GM18873 (cell line): Measurements from ENCODE around the gene KAT8.
"Not testable (repeated sequence)": the region's sequence is repeated elsewhere in the genome, so short reads cannot be mapped to it uniquely, and the experiment has no call there.

Experiments
- ATAC-seq: cut with Tn5 transposase; IDR thresholded peaks from one replicate; pipeline ENCODE4 v1.9.1; 2021; ENCODE audit warnings: mild to moderate bottlenecking, moderate library complexity, moderate number of reproducible peaks; ENCODE audit not compliant: unreplicated experiment, low FRiP score

Gene KAT8

DNA sequence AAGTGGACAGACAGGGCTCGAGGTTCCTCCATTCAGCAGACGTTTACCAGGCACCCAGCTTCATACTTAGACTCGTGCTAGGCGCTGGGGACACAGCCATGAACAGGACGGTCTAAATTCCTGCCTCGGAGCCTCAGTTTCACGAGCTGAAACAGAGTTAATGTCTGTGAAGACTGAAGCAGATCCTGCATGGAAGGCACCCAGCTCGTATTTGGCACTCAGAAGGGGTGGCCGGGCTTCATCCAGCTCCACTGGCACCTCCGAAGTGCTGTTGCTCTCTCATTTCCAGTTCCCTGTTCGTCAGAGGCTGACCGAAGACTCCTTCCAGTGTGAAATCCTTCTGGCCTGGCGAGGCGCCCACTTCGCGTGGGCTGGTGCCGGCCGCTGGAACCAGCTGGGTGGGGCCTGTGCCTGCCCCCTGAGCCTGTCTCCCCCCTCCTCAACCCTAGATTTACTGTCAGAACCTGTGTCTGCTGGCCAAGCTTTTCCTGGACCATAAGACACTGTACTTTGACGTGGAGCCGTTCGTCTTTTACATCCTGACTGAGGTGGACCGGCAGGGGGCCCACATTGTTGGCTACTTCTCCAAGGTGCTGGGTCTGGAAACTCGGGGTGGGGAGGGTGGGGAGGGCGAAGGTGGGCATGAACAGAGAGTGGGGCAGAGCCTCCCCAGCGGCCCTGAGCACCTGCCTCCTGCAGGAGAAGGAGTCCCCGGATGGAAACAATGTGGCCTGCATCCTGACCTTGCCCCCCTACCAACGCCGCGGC lies 12.3 kb downstream of the KAT8 start:
- no peak for ATAC-seq

DNA sequence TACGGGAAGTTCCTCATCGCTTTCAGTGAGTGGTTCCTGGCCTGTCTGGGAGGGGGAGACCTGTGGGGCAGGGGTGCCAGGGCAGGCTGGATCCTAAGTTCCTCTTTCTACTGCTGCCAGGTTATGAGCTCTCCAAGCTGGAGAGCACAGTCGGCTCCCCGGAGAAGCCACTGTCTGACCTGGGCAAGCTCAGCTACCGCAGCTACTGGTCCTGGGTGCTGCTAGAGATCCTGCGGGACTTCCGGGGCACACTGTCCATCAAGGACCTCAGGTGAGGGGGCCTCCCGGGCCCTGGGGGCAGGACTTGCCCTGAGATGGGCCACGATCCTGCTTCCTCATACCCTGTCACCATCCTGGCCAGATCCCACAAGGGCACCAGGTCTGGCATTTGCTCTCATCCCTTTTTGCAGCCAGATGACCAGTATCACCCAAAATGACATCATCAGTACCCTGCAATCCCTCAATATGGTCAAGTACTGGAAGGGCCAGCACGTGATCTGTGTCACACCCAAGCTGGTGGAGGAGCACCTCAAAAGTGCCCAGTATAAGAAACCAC lies 12.9 kb downstream of the KAT8 start:
- no peak for ATAC-seq

DNA sequence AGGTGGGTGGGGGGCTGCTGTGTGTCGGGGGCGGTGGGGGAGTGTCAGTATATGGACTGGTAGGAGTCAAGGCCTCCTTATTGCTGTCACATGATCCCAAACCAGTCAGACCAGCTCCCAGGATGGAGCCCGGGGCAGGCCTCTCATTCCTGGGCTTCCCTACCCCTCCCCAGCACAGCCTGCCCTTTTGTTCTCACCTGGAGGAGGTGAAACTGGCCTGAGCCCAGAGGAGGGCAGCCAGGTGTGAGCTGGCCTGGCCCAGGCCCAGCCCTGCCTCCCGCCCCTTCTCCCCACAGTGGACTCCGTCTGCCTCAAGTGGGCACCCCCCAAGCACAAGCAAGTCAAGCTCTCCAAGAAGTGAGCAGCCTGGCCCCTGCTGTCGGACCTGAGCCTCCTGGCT lies 13.4 kb downstream of the KAT8 start:
- no peak for ATAC-seq

DNA sequence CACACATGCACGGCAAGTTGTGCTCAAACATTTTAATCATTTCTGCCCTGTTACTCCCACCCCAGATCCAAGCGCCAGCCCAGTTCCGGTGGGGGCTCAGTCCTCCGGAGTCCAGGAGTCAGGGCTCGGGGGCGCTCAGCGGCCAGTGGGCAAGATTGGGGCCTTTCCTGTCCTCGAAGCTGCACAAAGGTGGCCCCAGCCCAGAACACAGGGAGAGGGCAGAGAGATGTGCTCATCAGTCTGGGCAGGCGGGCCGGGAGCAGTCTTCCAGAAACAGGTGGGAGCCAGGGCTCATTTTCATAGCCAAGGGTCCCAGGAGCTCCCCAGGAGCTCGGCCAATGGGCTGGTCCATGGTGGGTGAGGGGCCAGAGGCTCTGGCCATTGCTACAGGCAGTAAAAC lies 14.0 kb downstream of the KAT8 start:
- ATAC-seq: no peak

DNA sequence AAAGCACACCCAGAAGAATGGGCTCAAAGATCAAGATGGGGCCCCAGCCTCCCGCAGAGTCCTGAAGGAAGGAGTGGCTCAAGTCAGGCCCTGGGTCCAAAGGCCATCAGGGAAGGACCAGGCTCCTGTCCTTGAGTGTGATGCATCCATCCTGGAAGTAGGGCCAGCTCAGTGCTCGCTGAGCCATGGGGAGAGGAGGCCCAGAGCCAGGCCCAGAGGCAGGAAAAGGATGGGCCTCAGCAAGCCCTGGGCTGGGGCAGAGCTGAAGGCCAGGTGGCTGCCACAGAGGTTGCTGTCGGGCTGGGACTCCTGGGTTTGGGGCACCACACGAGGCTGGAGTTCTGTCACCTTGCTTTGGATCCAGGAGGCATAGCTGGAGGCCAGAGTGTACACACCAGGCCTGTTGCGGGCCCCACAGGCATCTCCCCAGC lies 14.4 kb downstream of the KAT8 start:
- no peak for ATAC-seq

DNA sequence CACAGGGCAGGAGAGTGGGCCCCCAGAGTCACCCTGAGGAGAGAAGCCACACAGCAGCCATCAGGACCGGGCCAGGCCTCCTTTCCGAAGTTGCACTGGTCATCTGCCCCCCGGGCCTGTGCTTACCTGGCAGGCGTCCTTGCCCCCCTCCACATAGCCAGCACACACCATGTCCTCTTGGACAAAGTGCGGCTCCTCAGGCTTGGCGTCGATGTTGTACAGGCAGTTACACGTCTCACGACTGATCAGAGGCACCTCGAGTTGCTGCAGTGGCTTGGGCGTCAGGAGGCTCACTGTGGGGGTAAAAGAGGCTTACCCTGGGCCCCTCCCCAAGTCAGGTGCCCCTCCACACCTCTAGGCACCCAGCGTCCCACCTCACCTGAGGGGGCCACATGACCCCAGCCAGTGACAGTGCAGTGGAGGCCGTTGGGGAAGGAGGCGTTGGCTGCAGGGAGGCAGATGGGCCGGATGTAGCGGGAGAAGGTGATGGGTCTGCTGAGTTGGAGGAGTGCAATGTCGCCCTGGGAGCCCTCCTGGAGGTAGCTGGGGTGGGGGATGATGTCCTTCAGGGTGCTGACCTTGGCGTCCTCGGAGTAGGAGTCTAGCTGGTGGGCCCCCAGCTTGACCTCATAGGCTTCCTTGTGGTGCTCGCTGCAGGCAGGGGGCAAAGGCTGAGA lies 15.0 kb downstream of the KAT8 start:
- no peak for ATAC-seq

DNA sequence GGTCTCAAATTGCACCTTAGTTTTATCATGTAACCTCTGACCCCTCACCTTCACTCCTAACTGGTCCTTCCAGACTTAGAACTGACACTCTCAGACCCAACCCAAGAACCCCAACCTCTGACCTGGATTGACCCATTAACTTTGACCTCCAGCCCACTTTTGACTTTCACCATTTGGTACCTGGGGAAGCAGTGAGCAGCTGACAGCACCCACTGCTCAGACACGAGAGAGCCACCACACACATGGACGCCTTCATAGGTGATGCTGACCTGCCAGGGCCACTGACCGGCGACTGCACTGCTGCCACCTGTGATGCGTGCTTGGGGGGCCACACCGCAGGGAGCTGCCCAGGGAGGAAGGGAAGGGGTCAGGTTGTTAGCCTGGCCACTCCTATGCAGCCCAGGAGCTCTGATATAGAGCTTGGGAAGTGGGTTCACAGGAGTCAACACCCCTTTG lies 15.6 kb downstream of the KAT8 start:
- no peak for ATAC-seq

DNA sequence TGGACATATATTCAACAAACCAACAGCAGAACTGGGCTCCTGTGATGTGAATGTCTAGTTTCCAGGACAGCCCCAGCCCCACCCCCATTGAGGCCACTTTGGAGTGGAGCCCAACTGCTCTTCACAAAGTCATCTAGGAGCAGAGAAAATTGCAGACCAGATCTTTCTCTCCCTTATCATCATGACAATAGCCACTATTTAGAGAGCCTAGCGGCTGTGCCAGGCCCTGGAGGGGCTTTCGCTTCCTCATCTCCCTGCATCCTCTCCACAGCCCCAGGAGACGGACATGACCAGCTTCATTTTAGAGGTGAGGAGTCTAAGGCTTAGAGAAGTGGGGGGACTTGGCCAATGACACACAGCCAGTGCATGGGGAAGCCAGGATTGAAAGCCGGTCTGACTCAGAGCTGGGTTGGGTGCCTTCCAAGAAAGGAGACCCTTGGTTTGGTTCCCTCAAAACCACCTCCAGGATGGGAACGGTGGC lies 16.7 kb downstream of the KAT8 start:
- ATAC-seq: no peak

DNA sequence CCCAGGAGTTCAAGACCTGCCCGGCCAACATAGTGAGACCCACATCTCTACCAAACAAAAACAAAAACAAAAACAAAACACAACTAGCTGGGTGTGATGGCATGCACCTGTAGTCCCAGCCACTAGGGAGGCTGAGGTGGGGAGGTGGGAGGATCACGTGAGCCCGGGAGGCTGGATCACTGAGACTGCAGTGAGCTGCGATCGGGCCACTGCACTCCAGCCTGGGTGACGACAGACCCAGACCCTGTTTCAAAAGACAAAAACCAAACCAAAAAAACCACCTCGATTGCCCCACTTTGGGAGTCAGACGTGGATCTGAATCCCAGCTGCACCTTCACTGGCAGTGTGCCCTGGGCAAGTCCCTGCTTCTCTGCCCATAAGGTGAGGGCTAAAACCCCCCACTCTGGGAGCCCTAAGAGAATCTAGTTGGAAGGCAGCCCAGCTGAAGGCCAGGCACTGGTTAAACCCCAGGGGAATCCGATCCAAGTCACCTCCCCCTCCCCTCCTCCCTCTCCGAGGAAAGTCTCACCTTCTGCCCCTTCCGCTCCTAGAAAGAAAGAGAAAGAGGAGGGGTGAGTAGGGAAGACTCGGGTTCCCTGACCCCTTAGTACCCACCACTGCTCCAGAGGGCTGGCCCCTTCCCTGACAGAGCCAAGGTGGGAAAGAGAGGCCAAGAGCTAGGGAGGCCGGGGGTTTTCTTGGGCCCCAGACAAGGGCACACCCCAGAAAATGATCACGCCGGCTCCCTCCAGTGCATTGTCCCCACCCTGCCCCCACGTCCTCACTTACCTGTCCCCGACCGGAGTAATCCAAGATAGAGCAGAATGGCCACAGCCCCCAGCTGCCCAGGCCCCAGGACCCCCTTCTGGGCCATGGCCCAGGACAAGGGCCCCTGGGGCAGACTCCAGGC lies 17.4 kb downstream of the KAT8 start:
- no peak for ATAC-seq

DNA sequence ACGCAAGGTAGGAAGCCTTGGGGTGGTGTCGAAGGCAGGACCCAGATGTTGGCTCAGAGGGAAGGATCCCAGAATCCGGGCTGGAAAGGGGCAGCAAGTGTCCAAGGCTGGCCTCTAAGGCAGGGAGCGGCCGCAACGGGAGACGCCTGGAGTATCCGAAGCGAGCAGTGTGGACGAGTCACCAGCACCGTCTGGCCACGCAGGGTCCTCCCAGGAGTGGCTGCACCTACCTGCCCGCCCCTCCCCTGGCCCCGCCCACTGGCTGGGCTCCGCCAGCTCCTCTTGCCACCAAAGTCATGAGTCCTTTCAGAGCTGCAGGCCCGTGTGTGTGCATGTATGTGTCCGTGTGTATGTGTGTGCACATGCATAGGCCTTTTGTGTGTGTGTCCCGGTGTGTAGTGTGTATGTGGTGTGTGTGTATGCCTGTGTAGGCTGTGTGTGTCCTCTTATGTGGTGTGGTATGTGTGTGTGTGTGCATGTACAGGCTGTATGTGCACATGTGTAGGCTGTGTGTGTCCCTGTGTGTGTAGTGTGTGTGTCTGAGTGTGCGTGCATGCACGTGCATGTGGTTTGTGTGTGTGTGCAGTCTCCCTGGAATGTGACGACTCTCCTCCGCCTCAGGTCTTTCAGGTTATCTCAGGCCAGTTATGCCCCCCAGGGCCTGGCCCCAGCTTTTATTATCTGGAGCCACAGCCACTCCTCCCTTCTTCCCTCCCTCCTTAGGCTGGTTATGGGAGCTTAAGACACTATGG lies 18.2 kb downstream of the KAT8 start, which contains the start of gene PRSS8:
Gene PRSS8 (minus strand): TSS at position 193 of the 752 bp plus-strand sequence. CDS start 229 bp downstream, outside the sequence.
- no peak for ATAC-seq

DNA sequence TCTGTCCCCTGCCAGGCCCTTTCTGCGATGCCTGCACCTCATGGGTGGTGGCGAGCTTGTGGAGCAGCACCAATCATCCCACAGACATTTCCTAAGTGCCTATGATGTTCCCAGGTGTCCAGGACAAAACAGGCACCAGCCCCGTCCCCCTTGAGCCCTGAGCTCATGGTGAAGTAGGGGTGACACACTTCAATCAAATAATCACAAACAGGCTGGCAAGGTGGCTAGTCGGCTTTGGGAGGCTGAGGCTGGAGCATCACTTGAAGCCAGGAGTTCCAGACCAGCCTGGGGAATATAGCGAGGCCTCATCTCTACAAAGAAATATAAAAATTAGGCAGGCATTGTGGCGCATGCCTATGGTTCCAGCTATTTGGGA lies 18.8 kb downstream of the KAT8 start:
- no peak for ATAC-seq

DNA sequence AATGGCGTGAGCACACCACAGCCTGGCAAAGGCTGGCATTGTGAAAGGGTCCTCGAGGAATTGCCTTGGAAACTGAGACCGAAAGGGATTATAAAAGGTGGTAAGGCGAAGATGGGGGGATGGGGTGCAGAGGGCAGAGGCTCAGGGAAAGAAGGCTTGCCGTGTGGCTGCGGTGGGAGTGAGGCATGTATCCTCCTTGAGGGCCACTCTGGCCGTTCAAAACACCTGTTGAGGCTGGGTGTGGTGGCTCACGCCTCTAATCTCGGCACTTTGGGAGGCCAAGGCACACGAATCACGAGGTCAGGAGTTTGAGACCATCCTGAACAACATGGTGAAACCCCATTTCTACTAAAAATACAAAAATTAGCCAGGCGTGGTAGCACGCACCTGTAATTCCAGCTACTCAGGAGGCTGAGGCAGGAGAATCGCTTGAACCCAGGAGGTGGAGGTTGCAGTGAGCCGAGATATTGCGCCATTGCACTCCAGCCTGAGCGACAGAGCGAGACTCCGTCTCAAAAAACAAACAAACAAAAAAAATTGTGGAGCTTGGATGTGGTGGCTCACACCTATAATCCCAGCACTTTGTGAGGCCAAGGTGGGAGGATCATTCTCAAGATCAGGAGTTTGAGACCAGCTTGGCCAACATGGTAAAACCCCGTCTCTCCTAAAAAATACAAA lies 19.5 kb downstream of the KAT8 start:
- not testable (repeated sequence) for ATAC-seq

DNA sequence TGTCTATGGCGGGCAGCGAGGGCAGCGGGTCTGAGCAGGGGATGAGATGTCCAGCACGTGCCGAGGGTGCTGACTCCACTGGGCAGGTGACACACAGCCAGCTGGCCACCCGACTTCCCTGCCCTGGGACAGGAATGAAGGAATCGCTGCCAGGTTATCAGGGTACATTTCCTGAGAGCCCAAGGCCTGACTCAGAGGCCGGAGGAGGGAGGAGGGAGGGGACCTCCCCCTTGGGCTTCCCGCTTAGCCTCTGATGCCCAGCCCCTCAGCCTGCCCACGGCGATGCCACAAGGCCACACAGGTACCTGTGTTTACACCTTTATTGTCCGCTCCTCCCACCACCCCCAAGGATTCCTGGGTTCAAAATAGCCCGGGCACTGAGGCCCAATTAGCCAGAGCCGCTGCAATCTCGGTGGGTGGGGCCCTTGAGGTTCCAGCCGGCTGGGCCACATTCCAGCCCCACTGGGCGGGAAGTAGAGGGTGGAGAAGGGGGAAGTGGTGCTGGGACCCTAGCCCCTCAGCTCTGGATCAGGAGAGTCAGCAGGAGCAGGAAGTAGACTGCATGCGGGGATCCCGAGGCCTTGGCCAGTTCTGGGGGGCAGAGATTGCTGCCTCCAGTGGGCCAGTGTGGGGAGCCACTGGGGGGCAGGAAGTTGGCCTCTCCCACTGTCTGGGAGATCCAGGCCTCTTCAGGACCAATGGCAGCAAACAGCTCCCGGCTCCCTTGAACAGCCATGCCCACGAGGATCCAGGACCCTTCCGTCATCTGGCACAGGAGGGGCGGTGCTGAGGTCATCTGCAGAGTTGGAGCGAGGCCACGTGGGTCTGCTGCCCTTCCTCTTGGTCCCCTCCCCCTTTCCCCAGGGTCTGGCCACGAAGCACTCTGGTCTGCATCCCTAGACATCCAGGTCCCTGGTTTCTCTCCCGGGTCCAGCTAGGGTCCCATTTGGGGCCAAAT lies 21.4 kb downstream of the KAT8 start:
- ATAC-seq: no peak

DNA sequence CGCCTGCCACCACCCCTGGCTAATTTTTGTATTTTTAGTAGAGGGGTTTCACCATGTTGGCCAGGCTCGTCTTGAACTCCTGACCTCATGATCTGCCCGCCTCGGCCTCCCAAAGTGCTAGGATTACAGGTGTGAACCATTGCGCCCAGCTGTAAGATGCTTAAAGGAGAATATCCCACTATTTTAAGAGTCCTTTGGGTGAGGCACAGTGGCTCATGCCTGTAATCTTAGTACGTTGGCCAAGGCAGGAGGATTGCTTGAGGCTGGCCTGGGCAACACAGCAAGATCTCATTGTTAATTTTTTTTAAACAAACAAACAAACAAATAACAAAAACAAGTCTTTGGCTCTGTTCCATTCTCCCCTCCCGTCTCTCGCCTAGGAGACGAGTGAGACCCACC lies 23.6 kb downstream of the KAT8 start:
- not testable (repeated sequence) for ATAC-seq

DNA sequence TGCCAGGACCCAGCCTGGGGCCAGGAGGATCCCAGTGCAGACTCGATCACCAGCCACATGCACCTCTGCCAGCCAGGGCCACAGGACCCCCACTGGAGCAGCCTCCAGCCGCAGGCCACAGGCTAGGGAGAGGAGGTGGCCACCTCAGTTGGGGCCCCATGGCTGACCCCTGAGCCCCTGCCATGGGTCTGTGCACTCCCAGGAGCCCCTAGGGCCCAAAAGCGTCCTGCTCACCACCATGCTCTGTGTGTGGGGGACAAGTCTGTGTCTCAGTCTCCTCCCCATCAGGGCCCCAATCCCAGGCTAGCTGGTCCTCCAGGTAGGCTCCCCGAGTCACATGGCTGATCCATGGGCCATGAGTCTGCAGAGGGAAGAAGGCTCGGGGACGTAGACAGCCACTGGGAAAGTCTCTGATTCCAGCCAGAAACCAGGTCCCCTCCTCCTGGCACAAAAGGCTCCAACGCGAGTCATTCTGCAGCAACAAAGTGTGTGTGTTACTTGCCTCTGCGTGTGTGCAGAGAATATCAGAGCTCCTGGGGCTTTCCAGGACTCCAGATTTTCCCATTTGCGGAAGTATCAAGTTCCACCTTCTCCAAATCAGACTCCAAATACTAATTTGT lies 24.1 kb downstream of the KAT8 start:
- ATAC-seq: peak; percentile 5

DNA sequence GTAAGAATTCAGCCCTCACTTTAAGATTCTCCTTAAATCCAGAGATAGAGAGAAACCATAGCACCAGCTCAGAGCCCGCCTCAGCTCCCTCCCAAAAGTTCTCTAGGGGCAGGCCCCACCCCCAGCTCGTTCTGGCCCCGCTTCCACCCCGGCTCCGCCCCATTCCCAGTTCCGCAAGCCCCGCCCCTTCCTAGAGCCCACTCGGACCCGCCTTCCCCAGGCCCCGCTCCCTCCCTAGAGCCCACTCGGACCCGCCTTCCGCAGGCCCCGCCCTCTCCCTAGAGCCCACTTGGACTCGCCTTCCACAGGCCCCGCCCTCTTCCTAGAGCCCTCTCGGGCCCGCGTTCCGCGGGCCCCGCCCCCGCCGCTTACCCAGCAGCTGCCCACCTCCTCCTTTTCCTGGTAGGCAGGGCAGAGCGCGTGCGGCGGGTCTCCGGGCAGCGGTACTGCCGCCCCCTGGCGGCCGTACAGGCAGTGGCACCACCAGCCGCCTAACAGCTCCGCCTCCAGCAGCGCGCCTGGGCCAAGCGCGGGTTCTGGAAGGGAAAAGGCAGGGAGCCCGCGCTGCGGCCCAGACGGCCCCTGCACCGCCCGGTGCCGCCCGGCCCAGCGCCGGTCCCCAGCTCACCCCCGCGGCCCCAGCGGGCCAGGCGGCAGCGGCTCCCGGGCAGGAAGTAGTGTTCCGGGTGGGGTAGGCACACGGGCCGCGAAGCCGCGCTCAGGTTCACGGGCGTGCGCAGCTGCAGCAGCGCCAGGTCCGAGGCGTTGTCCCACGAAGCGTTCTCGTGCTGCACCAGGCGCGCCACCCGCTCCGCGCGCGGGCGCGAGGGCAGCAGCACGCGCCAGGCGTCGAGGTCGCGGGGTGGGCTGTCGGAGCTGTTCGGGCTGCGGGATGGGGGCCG lies 24.9 kb downstream of the KAT8 start:
- peak; percentile 72 for ATAC-seq
